Spleen (tissue), 7 donors: ENCODE data around the gene WAC.

Experiments used
- CTCF ChIP-seq, 11 experiments: fragments of 200-600 bp in 7 of 11; fragments of 450-650 bp in 4 of 11; sonication (generic) in 4 of 11; IDR thresholded peaks in 8 of 11; conservative IDR thresholded peaks in 3 of 11; 1 replicate in 7 of 11; 2 replicates in 4 of 11; pipeline versions ENCODE4 v1.4.0 to v1.8.0; 2016 to 2021; ENCODE audit warnings: antibody characterized with exemption in 11 of 11, inconsistent platforms in 4 of 11, mild to moderate bottlenecking in 1 of 11
- POLR2AphosphoS5 ChIP-seq, 3 donors: sonication (generic); formaldehyde crosslinking; IDR thresholded peaks; one replicate each; pipeline ENCODE4 v1.5.1; 2017; ENCODE audit warnings: antibody characterized with exemption in 3 of 3
- donor health status: DM: no; HTN: no; CAD: no; lungs with moderate emphysema.
- donor health status: DM: no; HTN: no; CAD: no.
- donor health status: DM: no; HTN: no; CAD: no.

GRCh38 chr10:28637346-28637745, 104.4 kb downstream of the WAC start:
- TF ChIP-seq CTCF (IDR thresholded peaks at IDR 0.05 in 8 of 11, conservative IDR thresholded peaks at IDR 0.05 in 3 of 11) (no peak), POLR2AphosphoS5 (IDR thresholded peaks at IDR 0.05) (no peak)
